HG03565 (cell line): ENCODE data around the gene NEUROD2.

Experiments
- ATAC-seq: cut with Tn5 transposase; IDR thresholded peaks from one replicate; pipeline ENCODE4 v1.9.1; 2021; ENCODE audit warnings: mild to moderate bottlenecking, moderate library complexity; ENCODE audit not compliant: unreplicated experiment

NEUROD2 gene

DNA sequence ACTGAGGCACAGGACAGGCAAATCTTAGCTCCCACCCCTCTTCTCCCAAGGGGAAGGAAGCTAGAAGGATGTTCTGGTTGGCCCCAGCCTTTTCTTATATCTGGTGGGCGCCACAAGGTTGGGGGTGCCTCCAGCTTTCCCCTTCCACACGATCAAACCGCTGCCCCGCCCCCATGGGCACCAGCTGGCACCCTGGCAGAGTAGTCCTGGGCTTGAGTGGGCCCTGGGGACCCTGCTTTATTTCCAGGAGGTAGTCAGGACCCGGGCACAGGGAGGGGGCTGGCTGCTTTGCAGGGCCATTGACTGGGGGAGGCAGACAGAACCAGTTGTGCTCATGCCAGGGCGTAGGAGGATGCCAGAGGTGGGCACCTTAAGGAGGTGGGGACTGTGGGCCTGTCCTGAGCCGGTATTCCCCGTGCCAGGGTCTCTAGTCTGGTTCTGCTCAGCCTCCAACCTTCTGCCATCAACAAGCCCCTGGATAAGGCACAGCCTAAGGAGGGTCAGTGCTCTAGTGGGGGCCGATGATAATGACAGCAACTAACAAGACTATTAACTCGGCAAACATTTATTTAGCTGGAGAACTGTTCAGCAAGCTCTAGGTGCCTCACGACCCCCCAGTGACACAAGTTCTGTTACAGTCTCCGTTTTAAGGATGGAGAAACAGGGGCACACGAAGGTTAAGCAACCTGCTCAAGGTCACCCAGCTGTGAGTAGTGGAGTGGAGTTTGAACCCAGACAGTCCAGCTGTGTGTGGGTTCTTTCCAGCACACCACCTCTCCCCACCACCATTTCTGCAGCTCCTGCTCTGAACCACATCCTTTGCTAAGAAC lies 11.5 kb upstream of the NEUROD2 start:
- no peak for ATAC-seq

DNA sequence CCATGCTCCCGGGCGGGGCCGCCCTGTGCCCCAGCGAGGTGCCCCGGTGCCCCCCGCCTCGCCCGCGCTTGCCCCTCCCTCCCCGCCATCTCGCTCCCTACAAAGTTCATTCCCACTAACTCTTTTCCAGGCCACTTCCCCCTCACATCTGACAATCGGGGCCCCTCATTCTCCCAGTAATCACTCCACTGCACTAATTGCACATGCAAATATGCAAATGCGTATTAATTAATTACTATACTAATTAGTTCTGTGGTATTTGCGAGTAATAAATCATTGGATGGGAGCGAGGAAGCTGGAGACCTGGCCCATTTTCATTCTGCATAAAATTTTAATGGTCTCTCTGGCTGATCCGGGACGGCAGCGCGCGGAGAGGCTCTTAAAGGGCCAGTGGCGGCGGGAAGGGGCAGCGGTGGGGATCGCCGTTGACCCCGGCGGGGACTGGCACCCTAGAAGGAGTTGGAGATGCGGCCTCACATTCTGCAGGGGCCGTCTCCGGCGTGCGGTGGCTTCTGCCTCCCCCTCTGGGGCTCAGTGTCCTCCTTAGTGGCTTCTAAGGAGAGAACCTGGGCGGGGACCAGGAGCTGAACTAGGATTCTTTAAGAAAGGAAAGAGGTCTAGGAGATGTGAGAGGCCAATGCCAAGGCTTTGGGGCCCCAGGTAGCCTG lies 10.7 kb upstream of the NEUROD2 start:
- no peak for ATAC-seq

DNA sequence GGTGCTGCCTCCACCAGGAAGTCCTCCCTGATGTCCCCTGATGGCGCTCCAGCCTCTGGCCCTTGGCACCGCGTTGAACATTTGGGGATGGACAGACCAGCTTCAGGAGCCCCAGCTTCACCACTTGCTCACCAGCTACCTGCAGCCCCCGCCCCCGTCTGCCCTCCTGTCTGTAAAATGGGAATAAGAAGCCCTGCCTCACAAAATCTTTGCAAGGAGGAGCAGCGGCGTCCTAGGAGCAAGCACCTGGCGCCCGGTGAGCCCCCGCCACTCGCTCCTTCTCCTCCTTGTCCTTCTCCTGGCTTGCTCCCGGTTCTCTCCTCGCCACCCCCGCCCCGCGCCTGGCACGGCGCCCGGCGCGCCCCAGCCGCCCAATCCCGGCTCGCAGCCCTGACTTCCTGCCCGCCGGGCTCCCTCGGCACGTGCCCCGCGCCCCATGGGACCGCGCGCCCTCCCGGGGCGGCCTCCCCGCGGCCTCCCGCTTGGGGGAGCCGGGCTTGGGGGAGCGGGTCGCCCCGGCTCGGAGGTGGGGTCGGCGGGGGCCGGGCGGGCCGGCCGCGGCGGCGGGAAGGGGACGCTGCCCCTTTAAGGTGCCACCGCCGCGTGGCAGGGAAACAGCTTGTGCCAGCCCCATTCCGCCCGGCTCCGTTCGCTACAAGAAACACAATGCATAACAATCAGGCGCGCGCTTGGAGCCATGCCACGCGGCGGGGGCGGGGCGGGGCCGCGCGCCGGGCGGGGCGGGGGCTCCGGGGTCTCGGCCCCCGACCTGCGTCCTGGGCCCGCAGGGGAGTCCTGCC lies 9.9 kb upstream of the NEUROD2 start:
- no peak for ATAC-seq

DNA sequence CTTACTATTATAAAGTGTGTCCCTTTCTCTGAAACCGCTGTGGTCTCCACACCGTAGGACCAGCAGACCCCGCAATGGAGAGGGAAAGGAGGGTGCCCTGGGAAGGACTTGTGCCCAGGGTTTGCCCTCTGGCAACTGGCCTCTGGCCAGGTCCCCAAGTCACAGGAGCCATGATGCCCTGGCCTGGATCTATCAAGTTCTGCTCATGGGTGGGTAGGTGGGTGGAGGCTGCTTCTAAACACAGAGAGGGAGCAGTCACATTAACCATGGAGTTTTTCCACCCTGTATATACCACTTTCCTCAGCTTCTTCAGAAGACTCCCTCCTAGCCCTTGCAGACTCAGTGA lies 9.4 kb upstream of the NEUROD2 start:
- no peak for ATAC-seq

DNA sequence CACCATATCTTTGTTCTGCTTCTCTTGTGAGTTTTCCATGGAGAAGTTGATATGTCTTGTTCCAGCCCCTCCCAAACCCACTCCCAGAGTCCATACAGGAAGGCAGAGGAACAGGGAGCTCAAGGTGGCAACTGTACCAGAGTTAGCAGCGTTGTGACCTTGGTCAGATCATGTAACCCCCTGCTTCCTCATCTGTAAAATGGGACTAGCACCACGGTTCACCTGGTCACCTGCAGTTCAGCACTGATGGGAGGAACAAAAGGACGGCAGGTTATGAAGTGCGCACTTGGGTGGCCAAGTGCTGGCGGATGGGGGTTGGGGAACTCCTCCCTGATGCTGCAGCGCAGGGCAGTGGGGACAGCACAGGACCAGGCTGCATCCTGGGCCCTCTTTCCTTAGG lies 7.7 kb upstream of the NEUROD2 start:
- no peak for ATAC-seq

DNA sequence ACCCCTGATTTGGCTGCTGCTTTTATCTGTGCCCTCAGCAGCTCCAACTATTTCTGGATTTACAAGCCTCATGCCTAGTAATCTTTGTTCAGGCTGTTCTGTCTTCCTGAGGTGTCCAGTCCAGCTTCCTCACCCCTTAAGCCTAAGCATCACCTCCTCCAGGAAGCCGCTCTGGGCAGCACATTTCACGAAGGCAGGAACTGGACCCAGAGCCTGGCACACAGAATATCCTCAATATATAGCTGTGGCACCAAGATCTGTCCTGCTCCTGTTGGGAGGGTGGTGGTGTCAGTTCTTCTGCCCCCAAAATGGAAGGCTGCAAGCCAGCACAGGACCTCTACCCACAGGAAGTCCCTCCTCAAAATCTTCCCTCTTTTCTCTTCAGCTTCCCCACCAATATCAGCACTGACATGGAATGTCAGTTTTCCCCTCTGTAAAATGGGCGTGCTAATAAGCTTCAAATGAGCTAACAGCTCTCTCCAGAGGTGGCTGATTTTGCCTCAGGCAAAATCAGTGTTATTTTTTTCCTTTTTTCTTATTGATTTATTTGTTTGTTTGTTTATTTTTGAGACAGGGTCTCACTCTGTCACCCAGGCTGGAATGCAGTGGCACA lies 6.9 kb upstream of the NEUROD2 start:
- no peak for ATAC-seq

DNA sequence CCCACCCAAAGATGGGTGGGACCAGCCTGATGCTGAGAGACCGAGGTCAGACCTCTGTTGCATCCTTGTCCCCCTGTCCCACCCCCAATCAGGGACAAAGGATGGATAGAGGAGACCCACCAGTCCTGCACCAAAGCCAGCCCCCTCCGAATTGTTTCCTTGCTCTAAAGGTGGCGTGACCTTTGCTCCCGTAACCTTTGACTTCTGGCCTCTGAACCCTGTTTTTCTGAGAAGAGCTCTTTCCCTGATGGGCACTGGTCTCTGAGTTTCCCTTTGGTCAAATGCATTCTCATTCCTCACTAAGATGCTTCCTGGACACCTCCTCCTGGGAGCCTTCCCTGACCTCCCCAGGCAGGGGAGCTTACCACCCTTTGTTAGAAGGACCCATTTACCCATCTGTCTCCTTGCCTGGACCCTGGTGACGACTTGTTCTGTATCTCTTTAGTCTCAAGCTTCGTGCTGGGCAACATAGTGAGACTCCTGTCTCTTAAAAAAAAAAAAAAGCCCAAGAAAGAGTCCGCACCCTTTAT lies 5.3 kb upstream of the NEUROD2 start:
- no peak for ATAC-seq

DNA sequence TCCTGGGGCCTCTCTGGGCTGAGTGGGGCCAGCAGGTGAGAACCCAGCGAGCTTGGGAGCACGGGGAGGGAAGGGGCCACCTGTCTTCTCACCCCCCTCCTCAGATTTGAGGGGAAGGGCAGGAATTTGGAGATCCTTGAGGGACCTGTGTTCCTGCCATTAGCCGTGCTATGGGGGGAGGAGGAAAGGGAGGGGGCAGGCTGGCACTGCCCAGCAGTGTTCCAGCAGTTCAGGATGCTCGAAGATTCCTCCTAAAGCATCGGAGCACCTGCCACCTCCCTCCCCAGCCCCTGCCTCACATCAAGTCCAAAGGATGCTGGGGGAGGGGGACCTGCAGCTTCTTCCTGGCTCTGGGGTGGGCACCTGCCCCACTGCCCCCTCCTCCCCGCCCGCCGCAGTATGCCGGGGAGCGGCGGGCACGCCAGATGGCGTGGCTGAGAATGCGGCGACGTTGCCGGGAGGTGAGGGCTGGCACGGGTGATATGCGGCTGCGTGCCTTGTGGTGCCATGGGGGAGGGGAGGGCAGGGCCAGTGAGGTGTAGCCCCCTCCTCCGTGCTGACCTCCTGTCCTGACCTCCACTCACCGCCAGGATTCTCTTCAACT lies 4.7 kb upstream of the NEUROD2 start:
- ATAC-seq = no peak

DNA sequence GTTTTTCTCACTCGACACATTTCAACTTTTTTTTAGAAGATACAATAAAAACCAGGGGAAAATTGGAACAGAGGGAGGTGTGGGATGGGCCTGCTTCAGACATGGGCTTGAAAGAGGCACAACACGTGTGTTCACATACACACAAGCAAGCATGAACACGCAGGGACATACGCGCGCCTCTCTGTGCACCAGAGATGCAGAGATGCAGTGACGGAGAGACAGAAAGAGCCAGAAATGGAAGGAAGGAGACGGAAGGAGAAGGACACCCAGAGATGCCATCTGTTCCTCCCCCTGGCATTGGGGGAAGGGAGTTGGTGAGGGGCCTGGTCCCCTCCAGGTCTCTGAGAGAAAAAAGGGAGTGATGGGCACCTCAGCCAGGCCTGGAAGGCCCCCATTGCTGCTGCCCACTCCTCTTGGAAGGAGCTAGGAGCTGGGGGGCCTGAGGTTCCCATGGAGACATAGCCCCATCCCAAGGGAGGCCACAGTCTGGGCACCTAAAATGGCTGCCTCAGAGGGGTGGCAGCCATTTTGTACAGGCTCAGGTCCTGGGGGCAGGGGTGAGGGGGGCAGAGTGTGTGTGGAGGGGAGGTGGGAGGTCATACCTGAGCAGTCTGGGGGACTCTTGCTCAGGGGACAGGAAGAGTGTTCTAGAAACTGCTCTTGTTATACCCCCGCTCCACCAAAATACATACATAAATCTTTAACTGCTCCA lies 3.8 kb upstream of the NEUROD2 start:
- no peak for ATAC-seq

DNA sequence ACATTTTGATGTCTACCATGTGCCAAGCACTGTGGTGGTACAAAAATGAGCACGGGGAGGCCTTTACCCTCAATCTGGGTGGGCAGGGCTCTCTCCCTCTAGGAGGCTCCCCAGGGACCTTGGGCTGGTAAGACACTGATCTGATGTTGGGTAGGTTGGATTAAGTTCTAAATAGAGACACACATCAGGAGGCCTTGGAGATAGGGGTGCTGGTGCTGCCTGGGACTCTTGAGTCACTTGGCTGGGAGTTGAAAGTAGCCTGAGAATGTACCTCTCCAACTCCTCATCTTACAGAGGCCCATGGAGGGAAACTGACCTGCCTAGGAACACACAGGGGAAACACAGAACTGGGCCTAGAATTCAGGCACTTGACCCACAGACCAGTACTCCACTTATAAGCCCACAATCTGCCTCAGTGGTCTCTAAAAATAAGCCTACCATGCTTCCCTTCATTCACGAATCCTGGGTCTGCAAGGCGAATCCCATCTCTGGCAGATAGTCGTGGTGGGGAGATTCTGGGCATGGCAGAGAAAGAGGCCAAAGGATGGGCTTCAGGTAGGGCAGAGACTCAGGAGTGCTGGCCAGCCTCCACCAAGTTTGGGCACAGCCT lies 1.8 kb upstream of the NEUROD2 start:
- no peak for ATAC-seq

DNA sequence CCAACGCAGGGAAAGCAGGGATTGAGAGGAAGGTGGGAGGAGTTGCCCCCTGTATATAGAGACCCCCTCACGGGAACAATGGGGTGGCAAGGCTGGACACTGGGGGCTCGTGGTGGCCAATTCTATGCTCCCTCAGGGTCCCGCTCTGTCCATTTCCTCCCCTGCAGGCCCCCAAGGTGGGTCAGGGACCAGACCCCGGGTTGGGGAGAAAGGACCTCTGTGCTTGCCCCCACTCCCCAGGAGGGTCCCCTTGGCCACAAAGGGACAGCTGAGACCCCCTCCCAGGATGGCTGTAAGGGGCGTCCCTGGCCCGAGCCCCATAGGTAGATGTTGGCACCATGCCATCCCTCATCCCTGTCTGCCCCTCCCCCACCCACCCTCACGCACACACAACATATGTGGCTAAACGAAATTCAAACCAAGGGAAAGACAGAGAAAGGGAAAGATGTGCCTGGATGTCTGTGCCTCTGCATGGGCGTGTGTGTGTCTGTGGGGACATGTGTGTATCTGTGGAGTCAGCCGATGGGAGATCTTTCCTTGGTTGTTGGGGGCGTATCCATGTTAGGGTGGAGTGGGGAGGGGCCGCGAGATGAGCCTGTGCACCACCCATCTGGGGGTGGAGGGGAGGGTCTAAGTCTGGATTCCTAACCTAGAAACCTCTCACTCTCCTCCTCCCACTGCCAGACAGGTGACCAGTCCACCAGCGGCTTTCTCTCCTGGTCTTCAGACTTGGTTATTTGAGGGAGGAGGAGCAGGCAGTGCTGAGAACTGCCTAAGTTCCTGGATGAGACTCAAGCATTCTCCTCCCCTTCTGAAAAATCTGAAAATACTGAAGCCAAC lies 642 bp upstream of the NEUROD2 start:
- no peak for ATAC-seq

DNA sequence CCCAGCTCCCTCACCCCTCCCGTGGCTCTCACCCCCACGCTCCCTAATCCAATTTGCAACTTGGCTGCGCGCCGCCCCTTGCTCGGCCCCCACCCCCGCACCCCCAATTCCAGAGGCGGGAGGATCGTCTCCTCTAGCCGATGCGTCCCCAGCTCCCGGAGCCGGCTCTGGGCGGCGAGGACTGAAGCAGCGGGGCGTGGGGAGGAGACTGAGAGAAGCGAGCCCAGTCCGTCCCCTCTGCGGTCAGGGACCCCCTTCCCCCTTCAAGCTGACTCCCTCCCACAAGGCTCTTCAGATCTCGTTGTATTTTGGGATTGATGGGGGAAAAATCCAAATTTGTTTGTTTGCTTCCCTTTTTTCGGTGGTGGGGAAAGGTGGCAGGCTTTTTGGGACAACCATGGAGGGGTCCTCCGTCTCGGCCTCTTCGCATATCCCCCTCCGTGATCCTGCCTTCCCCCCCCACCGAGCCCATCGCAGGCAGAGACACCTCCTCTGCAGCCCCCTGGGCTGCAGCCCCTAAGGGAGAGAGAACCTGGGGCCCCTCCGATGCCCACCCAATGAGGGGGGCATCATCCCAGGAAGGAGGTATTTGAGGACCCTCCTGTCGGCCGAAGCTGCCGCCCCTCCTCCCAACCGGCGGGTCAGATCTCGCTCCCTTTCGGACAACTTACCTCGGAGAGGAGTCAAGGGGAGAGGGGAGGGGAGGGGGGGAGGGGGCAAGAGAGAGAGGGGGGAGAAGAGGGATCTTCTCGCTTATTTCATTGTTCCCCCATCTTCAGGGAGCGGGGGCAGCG lies 466 bp downstream of the NEUROD2 start:
- ATAC-seq = no peak

DNA sequence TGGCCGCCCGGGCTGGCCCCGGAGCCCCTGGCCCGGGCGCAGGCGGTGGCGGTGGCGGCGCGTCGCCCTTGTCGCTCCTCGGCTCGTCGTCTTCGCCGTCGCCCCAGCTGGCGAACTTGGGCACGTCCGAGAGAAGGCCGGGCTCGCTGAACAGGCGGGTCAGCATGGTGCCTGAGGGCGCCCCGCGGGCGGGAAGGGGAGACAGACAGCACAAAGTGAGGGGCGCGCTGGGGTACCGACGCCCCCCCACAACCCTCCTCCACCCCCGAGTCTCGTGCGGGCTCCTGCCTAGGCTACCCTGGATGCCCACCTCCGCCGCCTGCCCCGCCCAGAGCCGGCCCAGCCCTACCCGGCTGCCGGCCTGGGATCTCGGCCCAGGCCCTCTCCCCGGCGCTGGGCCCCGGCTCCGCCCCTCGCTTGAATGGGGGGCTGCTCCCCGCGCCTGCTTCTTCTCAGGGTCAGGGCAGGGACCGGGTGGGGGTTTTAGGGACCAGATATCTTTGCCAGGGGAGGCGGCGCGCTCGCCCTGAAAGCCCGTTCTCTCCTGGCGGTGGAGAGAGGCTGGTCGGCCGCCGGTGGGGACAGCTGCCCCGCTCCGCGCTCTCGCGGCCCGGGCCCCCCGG lies 1.2 kb downstream of the NEUROD2 start:
- no peak for ATAC-seq

DNA sequence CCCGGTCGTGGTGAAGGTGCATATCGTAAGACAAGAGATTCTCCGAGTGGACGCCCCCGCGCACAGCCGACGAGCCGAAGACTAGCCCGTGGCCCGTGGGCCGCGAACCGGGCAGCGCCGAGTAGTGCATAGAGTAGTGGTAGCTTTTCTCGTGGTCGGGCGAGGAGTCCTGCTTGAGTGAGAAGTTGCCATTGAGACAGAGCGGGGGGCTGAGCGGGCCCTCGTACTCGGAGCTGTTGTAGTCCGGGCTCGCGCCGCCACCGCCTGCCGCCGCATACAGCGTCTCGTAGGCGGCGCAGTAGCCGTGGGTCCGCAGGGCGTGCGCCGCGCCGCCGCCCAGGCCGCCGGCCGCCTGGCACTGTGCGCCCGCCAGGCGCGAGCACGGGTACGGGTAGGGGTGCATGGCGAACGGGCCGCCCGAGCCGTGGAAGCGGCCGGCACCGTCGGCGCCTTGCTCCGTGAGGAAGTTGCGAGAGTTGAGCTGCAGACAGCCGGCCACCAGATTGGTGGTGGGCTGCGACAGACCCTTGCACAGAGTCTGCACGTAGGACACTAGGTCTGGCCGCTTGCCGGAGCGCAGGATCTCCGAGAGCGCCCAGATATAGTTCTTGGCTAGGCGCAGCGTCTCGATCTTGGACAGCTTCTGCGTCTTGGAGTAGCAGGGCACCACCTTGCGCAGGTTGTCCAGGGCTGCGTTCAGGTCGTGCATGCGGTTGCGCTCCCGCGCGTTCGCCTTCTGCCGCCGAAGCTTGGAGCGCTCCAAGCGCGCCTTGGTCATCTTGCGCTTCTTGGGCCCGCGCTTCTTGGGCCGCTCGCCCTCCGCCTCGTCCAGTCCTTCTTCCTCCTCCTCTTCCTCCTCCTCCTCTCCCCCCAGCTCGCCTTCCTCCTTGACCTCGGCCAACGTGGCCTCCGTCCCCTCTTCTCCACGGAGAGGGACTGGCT lies 2.0 kb downstream of the NEUROD2 start:
- no peak for ATAC-seq

DNA sequence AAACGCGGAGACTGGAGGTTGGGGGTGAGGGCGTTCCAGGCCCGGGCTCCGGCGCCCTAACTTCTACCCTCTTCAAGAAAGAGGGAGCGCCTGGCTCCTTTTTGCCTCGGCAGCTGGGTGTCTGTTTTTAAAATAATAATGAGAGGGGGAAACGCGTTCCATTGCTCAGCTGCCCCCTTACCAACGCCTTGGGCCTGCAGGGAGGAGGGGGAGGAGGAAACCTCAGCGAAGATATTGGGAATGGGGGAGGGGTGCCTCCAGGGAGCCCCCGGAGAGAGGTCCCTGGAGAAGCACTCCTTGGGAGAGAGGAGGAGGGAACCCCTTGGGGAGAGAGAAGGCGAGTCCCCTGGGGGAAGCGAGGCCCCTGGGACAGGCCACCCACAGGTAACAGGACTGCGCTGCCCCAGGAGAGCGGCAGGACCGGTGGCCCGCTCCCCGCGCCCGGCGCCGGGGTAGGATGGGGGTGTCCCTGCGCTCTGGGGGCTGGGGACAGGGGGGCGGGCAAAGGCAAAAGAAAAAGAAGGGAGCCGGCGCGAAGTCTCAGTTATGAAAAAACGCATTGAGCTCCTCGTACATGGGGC lies 2.7 kb downstream of the NEUROD2 start:
- ATAC-seq = no peak
